OCI-M1 (cell line): ENCODE measurements around the gene COL16A1.
A peak's percentile ranks its signal among the peaks of the same experiment; 100 is the strongest.

ENCODE experiments used
- DNase-seq: peaks from one replicate; lab custom pipeline; 2025; lab: John Stamatoyannopoulos, UW

Gene COL16A1

GRCh38 chr1:31624309-31624708, 79.5 kb downstream of the COL16A1 start:
- no peak for DNase-seq

- no peak for DNase-seq
Measured at GRCh38 chr1:31623365-31623764, 80.5 kb downstream of the COL16A1 start.

GRCh38 chr1:31621847-31622730, 81.7 kb downstream of the COL16A1 start:
- no peak for DNase-seq

- DNase-seq = no peak
Measured at GRCh38 chr1:31621498-31621820, 82.4 kb downstream of the COL16A1 start.

GRCh38 chr1:31620631-31621497, 83.0 kb downstream of the COL16A1 start:
- DNase-seq = no peak

- DNase-seq = no peak
Measured at GRCh38 chr1:31618916-31619846, 84.6 kb downstream of the COL16A1 start.

- peak; percentile 14 for DNase-seq
Measured at GRCh38 chr1:31617916-31618746, 85.7 kb downstream of the COL16A1 start.

GRCh38 chr1:31617218-31617915, 86.5 kb downstream of the COL16A1 start, which contains the start of gene HCRTR1:
Gene HCRTR1, plus strand, starts transcription at chr1:31617689. Its CDS starts 1,504 bp downstream, at chr1:31619193.
- DNase-seq = no peak

GRCh38 chr1:31615939-31616338, 87.9 kb downstream of the COL16A1 start:
- DNase-seq = no peak

GRCh38 chr1:31615414-31615813, 88.4 kb downstream of the COL16A1 start:
- no peak for DNase-seq

GRCh38 chr1:31614414-31615005, 89.3 kb downstream of the COL16A1 start:
- no peak for DNase-seq

- no peak for DNase-seq
Measured at GRCh38 chr1:31609514-31610118, 94.2 kb downstream of the COL16A1 start.

GRCh38 chr1:31607360-31607759, 96.5 kb downstream of the COL16A1 start:
- DNase-seq = no peak

GRCh38 chr1:31605908-31606427, 97.8 kb downstream of the COL16A1 start:
- DNase-seq = peak; percentile 10
